GM12891 (cell line): ENCODE measurements around the gene RHO.

Source experiments
- POLR2A ChIP-seq: IDR thresholded peaks from 2 replicates; pipeline ENCODE4 v1.6.1; 2011; ENCODE audit warnings: low read depth, low read length, control low read depth
- POLR2AphosphoS5 ChIP-seq: IDR thresholded peaks from 2 replicates; pipeline ENCODE4 v1.6.1; 2011; ENCODE audit warnings: low read depth, low read length, control low read depth

- TF ChIP-seq POLR2A (no peak), POLR2AphosphoS5 (no peak)
These were observed 24.7 kb downstream of the RHO start for GRCh38 chr3:129553171-129553570.
